ENCODE measurements around the gene SYNGR3.
"Not testable (repeated sequence)": the region's sequence is repeated elsewhere in the genome, so short reads cannot be mapped to it uniquely, and the experiment has no call there.

SYNGR3 gene

DNA sequence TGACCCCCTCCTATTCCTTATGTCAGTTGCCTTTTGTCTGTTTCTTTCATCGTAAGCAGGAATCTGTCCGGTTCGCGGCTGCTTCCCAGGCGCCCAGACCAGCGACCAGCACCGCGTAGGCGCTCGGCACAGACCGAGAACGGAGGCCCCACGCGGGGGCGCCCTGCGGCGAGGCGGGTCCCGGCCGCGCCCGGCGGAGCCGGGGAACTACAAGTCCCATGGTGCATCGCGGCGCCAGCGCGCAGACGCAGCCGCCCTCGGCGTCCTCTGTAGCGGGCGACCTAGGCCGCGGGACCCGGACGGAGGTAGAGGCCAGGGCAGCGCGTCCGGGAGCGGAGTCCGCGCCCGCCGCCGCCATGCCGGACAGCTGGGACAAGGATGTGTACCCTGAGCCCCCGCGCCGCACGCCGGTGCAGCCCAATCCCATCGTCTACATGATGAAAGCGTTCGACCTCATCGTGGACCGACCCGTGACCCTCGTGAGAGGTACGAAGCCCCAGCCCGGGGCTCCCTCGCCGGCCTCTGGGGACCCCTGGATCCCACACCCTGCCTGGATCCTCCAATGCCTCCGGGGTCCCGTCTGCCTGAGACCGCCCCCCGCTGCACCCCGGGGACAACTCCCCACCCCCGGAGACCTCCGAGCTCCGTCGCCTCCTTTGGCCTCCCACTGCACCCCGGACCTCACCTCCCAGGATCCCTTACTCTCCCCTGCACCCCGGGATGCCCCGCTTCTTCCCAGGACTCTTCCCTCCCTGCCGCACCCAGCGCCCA, 30.3 kb upstream of the SYNGR3 start, which contains the start of gene NDUFB10:
Gene NDUFB10 (plus strand): TSS at position 270 of the 771 bp plus-strand sequence. CDS start 87 bp downstream, at position 357.
- FAIRE-seq: no peak

DNA sequence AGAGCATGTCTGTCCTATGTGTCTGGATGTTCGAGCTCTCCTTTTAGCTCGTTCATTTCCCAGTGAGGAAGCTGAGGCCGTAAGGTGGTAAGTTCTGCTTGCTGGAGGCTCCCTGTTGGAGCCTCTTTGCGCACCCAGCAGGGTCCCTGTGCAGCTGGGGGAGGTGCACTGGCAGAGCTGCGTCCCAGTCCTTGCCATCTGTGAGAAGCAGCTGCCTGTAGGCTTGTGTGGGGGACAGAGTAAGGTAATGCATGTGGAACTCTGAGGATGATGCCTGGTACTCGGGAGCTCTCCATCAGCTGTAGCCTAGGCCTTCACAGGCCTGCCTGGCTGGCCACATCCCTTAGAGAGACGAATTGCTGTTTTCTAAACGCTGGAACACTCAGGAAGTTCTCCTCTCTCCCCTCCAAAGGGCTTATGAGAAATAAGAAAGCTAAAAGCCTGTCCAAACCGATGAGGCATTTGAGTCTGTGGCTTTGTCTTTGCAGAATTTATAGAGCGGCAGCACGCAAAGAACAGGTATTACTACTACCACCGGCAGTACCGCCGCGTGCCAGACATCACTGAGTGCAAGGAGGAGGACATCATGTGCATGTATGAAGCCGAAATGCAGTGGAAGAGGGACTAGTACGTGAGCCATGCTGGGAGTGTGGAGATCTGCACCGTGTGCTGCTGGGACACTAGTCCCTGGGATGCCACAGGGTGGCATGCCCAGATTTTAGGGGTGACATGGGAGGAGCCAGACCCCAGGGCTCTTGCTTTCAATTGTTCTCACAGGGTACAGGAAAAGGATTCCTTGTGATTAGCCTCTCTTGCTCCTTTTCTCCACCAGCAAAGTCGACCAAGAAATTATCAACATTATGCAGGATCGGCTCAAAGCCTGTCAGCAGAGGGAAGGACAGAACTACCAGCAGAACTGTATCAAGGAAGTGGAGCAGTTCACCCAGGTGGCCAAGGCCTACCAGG, 28.8 kb upstream of the SYNGR3 start:
- no peak for FAIRE-seq

DNA sequence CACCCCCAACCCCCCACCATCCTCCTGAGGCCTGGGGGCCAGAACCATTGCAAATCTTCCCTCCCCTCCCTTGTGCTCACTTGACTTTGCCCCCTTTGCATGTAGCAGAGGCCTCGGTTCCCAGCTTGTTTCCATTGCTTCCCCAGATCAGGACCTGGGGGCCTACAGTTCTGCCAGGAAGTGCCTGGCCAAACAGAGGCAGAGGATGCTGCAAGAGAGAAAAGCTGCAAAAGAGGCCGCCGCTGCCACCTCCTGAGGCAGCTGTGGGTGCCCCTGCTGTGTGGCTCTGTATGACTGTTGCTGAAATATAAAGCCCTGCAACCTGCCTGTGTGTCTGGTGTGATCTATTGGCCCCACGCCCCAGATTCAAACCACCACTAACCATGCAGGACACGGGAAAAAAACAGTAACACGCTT, 28.1 kb upstream of the SYNGR3 start:
- no peak for FAIRE-seq

DNA sequence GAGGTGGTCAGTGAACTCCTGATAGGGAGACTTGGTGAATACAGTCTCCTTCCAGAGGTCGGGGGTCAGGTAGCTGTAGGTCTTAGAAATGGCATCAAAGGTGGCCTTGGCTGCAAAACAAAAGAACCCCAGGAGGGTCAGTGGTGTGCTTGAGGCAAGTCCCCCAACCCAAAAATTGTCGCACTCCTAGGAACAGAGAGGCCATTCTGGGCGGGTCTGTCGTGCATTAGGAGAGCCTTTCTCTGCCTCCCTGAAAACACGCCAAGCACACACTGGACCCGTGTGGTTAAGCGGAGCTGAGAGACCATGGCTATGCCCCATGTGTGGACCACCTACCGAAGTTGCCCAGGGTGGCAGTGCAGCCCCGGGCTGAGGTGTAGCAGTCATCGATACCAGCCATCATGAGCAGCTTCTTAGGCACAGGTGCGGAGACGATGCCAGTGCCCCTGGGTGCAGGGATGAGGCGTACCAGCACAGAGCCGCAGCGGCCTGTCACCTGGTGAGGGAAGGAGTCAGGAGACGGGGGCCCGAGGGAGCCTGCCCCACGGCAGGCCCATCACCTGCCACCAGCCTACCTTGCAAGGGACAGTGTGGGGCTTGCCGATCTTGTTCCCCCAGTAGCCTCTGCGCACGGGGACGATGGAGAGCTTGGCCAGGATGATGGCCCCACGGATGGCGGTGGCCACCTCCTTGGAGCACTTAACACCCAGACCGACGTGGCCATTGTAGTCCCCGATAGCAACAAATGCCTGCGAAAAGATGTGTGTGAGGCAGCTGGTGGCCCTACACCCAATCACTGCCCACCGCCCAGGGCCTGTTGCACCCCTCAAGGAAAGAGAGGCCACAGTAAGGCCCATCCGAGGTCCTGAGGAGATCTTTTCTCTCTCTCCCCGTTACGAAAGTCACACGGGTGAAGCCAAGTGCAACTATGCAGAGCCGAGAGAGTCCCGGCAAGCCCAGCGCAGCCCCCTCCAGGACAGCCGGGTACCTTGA, 27.3 kb upstream of the SYNGR3 start:
- FAIRE-seq: not testable (repeated sequence)

DNA sequence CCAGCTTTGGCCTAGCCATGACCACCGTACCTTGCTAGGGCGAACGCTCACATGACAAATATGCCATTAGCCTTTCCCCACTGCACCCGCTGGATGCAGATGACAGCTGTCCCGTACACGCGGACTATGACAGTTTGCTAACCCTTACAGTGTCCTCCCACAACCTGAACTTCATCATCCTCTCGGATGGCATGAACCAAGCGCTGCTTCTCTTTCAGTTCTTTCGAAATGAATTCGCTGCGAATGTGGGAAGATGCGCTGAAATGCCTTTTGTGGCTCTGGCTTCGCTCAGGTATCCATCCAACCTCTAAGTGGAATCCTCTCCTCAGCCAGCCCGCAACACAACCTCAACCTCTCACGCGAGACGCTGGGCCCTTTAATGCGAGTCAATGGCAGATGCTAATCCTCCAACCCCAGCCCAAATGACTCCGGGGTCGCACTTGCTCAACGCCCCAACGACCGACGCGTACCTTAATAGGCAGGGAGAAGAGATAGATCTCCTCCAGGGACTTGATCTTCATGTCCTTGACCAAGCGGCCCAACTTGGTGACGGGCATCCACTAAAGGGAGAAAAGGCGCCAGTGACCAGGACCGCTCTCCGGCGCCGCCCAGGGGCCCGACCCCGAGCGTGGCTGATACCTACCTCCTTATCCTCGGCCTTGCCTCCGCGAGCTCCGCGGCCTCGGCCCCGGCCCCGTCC, 25.8 kb upstream of the SYNGR3 start:
- FAIRE-seq: no peak

DNA sequence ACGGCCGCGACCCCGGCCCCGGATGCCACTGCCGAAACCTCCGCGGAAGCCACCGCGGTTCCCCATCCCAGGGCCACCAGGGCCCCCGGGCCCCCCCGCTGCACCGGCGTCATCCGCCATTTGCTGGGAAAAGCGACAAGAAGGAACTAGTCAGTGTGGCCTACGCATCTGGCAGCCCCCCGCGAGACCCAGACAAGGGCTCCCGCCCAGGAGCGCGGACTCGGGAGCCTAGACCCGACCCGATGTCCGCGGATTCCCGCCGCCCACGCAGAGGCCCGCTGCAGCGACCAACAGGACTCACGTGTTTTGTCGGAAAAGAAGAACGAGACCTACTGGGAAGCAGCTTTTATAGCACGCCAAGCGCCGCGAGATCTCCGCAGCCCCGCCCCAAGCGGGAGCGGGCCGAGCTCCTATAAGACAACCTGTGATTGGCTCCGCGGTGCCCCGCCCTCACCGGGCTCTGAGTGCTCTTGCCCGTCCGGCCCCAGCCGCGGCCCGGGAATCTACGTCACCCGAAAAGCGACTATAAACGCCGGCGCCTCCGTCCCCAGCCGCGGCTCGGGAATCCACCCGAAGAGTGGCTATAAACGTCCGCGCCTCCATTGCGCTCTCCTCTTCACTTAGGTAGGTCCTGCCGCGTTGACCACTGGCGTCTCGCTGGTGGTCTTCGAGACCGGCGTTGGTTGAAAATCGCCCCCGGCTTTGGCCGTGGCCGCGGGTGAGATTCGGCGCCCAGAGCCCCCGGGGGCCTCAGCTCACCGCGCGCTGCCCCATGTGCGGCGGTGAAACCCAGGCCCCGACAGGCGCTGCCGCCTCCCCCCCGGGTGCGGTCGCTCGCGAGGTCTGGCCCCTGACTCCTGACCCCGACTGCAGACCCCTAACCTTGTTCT, 25.0 kb upstream of the SYNGR3 start, which contains the start of gene RPS2:
Gene RPS2 (minus strand): TSS at position 321 of the 890 bp plus-strand sequence. CDS start 201 bp downstream, at position 120.
- peak; percentile 96 for FAIRE-seq

DNA sequence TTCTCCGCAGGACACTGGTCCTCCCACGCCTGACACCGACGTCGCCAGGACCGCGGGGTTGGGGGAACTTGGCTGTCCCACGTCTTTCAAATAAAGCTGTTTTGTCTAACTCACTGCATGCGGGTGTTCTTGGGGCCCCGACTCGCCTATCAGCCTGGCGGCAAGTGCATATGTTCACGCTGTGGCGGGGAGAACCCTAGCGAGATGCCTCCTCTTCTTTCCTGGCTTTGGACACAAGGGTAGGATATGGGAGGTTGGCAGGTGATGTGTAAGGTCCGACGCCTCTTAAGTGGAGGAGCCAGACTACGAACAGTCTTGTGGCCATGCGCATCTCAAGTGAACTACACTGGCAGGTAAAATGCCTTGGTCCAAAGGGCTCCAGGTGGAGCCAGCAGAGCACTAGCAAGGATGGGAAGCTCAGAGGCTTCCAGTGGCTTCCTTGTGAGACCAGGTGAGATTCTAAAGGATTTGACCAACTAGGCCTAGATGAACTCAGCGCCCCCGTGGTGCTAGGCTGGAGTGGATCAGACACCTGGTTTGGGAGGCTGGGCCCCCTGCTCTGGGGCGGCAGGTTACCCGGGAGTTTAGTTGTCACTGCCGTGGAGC, 24.3 kb upstream of the SYNGR3 start:
- no peak for FAIRE-seq

DNA sequence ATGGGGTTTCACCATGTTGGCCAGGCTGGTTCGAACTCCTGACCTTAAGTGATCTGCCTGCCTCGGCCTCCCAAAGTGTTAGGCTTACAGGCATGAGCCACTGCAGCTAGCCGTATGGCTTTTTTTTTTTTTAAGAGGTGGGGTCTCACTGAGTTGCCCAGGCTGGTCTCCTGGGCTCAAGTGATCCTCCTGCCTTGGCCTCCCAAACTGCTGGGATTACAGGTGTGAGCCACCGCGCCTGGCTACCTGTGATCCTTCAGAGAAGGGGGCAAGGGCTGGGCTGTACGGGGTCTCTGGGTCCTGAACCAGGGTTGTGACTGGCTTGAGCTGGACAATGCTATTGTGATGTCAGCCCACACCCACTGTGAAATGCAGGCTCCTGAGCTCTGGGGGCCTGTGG, 23.3 kb upstream of the SYNGR3 start, which contains the start of gene RNF151:
Gene RNF151 (plus strand): TSS at position 397 of the 400 bp plus-strand sequence. CDS start 26 bp downstream, outside the sequence.
- no peak for FAIRE-seq

DNA sequence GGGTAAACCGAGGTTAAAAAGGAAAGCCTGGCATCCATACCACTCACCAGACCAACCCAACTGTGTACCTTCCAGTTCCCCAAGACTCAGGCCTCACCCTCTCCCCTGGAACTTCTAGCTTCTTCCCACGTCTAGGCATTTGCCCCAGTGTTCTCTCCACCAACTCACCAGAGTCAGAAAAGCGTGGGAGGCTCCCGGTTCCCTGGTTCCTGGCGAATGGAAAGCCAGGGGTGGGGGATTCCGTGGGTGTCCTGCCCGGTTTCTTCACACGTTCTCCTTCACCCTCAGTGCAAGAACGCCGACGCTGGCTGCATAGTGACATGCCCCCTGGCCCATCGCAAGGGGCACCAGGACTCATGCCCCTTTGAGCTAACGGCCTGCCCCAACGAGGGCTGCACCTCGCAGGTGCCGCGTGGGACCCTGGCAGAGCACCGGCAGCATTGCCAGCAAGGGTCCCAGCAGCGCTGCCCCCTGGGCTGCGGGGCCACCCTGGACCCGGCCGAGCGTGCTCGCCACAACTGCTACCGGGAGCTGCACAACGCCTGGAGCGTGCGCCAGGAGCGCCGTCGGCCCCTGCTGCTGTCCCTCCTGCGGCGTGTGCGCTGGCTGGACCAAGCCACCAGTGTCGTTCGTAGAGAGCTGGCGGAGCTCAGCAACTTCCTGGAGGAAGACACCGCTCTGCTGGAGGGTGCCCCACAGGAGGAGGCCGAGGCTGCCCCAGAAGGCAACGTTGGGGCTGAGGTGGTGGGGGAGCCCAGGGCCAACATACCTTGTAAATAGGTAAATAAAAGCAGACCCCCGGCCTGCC, 21.4 kb upstream of the SYNGR3 start:
- no peak for FAIRE-seq

DNA sequence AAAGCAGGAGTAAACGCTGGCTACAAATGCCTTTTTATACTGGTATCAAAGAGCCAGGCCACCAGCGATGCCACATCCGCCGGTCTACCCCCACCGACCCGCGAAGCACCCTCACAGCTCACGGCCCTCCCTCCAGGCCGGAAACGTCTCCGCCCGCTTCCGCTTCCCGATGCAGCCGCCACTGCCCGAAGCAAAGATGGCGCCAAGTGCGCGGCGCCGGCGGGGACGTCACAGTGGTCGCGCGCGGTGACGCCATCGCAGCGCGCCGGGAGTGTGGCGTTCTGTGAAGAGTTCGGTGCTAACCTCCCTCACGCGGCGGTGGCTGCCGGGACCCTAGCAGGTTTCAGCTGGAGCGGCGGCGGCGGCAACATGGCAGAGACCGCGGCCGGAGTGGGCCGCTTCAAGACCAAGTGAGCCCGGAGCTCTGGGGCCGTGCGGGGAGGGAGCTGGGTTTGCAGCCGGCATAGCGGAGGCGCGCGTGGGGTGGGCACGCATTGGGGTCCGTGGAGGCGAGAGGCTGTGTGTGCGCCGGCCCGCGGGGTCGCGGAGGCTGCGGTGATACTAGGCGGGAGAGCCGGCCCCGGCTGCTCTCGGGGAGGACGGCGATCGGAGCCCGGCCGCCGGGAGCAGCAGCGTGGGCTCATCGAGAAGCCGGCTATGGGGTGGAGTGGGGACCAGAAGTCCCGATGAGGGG, 17.8 kb upstream of the SYNGR3 start, which contains the start of gene TBL3:
Gene TBL3 (plus strand): TSS at position 258 of the 694 bp plus-strand sequence. CDS start 112 bp downstream, at position 370.
- peak; percentile 76 for FAIRE-seq

DNA sequence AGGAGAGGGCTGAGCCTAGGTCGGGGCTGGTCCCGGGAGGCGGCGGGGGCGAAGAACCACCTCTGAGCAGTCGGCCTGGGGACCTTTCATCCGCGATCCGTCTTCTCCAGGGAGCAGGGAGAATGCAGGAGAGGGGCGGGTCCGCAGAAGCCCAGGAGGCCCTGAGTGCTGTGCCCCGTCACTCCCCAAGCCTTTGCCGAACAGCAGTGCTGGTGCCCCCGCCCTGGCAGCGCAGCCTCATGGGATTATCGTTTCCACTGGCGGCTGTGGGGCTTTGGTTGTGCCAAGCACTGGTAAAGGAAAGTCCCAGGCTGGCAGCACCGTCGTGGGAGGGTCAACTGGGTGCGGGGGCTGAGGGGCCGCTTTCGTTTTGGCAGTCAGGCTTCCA, 17.3 kb upstream of the SYNGR3 start:
- FAIRE-seq: no peak

DNA sequence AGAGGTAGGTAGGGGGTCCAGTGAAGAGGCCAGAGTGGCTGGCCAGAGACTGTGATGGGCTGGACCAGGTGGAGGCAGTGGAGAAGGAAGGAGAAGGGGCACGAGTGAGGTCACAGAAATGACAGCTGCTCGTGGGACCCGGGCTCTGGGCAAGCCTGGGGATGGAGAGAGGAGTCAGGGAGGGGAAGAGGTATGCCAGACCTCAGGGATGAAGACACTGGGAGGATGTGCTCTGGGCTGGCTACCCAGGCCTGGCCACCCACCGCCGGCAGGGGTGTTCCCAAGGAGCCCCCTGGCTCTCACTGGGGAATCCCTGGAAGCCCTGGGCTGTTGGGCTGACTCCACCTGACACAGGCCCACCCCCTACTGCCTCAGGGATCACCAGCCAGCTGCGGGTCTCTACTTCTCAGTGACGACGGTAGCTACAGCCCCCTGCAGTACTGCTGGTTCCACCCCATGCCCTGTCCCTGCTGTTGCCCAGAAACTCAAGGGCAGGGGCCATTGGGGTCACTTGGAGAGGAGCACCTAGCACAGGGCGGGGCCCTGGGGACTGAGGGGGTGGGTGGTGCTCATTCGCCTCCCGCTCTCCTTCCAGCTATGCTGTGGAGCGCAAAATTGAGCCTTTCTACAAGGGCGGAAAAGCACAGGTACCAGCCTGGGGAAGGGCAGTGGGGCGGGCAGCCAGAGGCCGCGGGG, 16.2 kb upstream of the SYNGR3 start:
- FAIRE-seq: no peak

DNA sequence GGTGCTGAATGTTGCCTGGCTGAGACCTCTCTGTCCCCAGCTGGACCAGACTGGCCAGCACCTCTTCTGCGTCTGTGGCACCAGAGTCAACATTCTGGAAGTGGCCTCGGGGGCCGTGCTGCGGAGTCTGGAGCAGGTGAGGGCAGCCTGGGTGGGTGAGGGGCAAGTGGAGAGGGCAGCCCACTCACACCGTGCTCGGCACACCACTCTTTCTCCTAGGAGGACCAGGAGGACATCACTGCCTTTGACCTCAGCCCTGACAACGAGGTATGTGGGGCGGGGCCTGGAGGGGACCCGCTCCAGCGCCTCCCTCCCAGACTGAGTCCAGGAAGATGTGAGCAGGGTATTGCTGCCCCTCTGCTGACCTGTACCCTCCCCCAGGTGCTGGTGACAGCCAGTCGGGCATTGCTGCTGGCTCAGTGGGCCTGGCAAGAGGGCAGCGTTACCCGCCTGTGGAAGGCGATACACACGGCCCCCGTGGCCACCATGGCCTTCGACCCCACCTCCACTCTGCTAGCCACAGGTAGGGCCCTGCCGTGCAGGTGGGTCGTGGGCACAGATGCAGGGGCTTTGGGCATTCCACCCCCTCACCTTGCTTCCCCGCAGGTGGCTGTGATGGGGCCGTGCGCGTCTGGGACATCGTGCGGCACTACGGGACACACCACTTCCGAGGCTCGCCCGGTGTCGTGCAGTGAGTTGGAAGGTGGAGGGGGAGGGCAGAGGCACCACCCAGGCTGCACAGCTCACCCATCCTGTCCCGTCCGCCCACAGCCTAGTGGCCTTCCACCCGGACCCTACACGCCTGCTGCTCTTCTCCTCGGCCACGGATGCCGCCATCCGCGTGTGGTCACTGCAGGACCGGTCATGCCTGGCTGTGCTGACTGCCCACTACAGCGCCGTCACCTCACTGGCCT, 15.4 kb upstream of the SYNGR3 start:
- no peak for FAIRE-seq

DNA sequence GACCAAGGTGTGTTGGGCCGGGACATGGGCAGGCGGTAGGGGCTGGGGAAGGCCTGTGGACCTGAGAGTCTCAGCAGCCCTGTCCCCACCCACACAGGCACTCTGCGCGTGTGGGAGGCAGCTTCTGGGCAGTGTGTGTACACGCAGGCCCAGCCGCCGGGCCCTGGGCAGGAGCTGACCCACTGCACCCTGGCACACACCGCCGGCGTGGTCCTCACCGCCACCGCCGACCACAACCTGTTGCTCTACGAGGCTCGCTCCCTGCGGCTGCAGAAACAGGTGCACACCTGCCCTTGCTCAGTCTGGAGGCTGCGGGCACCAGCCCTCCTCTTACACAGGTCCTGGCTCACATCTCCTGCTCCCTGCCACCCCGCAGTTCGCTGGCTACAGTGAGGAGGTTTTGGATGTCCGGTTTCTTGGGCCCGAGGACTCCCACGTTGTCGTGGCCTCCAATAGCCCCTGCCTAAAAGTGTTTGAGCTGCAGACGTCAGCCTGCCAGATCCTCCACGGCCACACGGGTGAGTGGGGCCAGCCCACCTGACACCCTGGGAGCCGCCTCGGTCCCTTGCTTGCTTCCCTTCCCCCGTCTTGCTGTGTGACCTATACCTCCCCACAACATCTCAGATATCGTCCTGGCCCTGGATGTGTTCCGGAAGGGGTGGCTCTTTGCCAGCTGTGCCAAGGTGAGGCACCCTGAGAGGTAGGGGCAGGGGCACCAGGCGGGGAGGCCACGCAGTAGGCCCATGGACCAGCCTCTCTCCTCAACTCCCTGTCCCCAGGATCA, 14.1 kb upstream of the SYNGR3 start:
- no peak for FAIRE-seq

DNA sequence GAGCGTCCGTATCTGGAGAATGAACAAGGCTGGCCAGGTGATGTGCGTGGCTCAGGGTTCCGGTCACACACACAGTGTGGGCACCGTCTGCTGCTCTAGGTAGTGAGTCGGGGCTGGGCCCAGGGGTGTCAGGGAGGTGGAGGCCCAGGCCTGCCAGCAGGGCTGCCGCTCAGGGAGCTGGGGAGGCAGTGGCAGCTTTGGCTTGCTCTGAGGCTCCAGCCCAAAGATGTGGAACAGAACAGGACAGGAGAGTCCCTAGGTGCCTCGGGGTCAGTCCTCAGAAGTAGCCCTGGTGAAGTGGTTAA, 13.6 kb upstream of the SYNGR3 start:
- no peak for FAIRE-seq
